HG03565 (cell line): Measurements from ENCODE around the gene FCHSD2.
"Not testable (repeated sequence)": the region's sequence is repeated elsewhere in the genome, so short reads cannot be mapped to it uniquely, and the experiment has no call there.

Source experiments
- ATAC-seq: cut with Tn5 transposase; IDR thresholded peaks from one replicate; pipeline ENCODE4 v1.9.1; 2021; ENCODE audit warnings: mild to moderate bottlenecking, moderate library complexity; ENCODE audit not compliant: unreplicated experiment

Gene FCHSD2

GRCh38 chr11:73126804-73127480, 15.2 kb downstream of the FCHSD2 start:
- no peak for ATAC-seq

GRCh38 chr11:73124800-73125199, 17.3 kb downstream of the FCHSD2 start:
- ATAC-seq: no peak

GRCh38 chr11:73123892-73124291, 18.2 kb downstream of the FCHSD2 start:
- not testable (repeated sequence) for ATAC-seq

DNA sequence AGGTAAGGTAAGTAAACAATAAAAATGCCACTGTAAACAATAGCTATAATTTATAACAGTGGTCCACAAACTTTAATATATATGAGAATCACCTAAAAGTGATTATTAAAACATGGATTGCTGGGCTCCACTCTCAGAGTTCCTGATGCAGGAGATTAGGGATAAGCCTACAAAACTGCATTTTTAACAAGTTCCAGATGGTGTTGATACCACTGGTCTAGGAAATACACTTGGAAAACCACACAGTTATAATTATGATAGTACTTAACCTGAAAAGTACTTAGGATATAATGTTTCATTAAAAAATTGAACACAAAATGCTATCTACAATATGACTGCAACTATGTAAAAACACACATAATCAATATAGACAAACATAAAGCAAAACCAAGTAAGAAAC, 20.4 kb downstream of the FCHSD2 start:
- no peak for ATAC-seq

- no peak for ATAC-seq
Observed at GRCh38 chr11:73117071-73117470, 25.0 kb downstream of the FCHSD2 start.

DNA sequence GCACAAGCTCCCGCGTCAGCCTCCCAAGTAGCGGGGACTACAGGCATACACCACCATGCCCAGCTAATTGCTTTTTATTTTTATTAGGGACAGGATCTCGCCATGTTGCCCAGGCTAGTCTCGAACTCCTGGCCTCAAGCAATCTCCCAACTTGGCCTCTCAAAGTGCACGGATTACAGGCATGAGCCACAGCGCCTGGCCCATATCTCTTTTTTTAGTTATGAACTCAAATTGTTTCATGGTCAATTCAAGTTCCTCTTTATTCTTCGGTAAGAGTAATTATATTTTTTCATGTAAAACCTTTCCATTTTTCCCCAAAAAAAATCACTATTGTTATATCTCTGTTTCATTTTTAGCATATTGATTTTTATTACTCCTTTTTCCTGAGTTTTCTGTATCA, 25.5 kb downstream of the FCHSD2 start:
- ATAC-seq: no peak

- ATAC-seq: no peak
Observed at GRCh38 chr11:73114835-73115220, 27.3 kb downstream of the FCHSD2 start.

GRCh38 chr11:73114110-73114834, 27.8 kb downstream of the FCHSD2 start:
- no peak for ATAC-seq

GRCh38 chr11:73113426-73113825, 28.7 kb downstream of the FCHSD2 start:
- no peak for ATAC-seq

DNA sequence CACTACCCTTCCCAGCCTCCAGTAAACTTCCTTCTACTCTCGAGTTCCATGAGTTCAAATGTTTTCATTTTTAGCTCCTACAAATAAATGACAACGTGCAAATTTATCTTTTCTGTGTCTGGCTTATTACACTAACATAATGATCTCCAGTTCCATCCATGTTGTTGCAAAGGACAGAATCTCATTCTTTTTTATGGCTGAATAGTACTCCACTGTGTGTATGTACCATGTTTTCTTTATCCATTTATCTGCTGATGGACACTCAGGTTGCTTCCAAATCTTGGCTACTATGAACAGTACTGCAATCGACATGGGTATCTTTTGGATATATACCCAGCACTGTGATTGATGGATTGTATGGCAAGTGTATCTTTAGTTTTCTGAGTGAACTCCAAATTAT, 34.5 kb downstream of the FCHSD2 start:
- ATAC-seq: no peak

DNA sequence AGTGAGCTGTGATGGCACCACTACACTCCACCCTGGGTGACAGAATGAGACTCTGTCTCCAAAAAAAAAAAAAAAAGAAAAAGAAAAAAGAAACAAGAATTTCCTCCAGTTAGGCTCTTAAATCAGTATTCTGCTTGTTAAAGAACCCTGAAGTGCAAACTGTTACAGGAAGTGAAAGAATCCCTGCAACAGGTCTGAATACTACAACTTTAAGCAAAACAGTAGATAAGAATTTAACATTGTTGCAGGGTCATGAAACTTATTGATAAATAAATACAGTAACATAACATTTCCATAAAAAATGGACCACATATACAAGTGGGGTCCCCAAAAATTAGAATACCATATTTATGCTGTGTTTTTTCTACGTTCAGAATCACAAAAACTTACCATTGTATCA, 35.8 kb downstream of the FCHSD2 start:
- ATAC-seq: no peak

DNA sequence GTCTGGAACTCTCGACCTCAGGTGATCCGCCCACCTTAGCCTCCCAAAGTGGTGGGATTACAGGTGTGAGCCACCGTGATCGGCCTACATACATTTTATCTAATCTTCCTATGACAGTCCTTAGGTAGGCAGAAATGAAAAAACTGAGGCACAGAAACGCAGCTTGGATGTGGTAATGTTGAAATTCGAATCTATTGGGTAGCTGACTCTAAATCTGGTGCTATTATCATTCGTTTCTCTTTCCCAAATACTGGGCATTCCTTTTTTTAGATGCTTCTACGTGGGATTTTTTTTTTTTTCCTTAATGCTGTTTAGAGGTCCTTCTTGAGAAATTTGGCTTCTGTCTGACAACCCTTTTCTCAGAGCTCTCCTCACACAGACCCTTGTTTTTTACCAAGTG, 41.5 kb downstream of the FCHSD2 start:
- no peak for ATAC-seq

DNA sequence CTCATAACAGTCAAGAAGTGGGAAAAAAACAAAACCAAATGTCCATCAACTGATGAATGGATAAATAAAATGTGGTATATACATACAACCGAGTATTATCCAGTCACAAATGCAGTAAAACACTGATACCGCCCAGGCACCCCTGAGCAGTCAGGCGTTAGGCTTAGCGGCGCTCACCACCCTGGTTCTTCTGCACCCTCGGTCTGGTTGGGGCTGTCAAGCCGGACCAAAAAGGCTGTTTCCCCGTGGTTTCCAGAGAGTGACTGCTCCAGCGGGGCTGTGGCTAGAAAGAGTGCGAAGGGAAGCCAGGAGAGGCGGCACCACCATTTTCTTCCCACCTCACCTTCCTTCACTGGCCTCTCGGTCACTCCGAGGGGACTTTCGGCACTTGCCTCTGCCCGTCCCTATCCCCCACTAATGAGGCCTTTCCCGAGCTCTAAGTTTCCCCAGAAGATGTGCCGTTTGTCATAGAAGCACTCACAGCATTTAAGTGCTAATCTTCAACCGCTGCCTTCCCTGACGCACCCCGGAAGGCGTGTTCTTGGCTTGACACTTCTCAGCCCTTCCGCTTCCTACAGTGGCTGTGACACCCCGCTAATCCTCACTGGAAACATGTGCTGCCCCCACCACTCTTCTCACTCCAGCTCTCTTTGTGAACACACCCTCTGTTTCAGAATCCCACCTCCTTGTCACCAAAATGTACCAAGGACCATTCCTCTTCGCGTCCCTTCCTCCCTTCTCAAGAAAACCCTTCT, 42.4 kb downstream of the FCHSD2 start:
- ATAC-seq: no peak

DNA sequence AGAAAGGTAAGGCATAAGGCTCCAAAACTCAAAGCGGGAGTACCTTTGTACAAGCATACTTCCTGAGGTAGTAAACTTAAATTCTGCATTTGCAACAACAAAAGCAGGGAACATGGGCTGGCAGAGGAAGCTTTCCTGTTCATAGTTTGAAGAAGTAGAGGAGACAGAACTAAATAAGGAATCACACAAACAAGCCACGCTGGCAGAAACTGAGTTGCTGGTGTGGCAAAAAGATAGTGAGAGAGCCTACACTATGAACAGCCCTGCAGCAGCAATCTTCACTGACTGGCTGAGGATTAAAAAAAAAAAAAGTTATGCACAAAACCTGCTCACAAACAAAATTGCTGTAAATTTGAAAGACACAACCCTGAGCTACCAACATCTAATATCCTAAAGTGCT, 46.5 kb downstream of the FCHSD2 start:
- no peak for ATAC-seq

- ATAC-seq: no peak
Observed at GRCh38 chr11:73091521-73092305, 50.4 kb downstream of the FCHSD2 start.

GRCh38 chr11:73087730-73088129, 54.4 kb downstream of the FCHSD2 start:
- ATAC-seq: no peak

GRCh38 chr11:73085189-73085875, 56.8 kb downstream of the FCHSD2 start:
- no peak for ATAC-seq

DNA sequence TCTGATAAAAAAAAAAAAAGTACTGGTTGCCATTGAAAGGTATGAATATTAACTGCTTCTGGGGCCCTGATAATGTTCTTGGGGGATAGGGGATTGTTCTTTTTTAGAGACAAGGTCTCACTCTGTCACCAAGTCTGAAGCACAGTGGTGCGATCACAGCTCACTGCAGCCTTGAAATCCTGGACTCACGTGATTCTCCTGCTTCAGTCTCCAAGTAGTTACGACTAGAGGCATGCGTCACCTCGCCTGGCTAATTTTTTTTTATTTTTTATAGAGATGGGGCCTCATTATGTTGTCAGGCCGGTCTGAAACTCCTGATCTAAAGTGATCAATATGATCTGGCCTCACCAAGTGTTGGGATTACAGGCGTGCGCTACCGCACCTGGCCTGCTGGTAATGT, 63.5 kb downstream of the FCHSD2 start:
- no peak for ATAC-seq

GRCh38 chr11:73077454-73077853, 64.7 kb downstream of the FCHSD2 start:
- no peak for ATAC-seq

DNA sequence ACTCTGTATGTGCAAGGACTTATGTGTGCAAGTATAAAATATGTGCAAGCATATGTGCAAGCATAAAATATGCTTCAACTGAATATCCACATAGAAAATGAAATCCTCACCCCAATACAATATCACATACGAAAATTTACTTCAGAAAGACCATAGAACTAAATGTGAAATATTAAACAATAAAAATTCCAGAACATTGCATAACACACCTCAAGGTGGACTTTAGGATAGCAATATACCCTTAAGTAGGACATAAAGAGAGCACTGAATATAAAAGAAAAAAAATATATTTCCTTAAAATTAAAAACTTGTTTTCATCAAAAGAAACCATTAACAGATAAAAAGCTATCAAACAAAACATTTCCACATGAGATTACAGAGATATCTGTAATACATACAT, 67.8 kb downstream of the FCHSD2 start:
- ATAC-seq: no peak
